Smooth muscle cell (in vitro differentiated cells): Measurements from ENCODE around the gene COL1A2. TPM values are rescaled to one million over a fixed set of nuclear protein-coding genes. Genes with fewer than 3 reads are reported as not detected.
A peak's percentile ranks its signal among the peaks of the same experiment; 100 is the strongest.

Experiments
- DNase-seq: peaks from one replicate; lab custom pipeline; 2025; ENCODE audit not compliant: unreplicated experiment; lab: John Stamatoyannopoulos, UW
- H2AFZ ChIP-seq: fragments of 200-600 bp; sonication (generic); 2 replicates; pipeline ENCODE4 v1.6.0; 2016; ENCODE audit warnings: antibody characterized with exemption, low read depth, mild to moderate bottlenecking
- H3F3A ChIP-seq: fragments of 200-600 bp; sonication (generic); 2 replicates; pipeline ENCODE4 v1.6.0; 2017; ENCODE audit warnings: antibody characterized with exemption, low read depth
- H3K27ac ChIP-seq: fragments of 200-600 bp; sonication (generic); 2 replicates; pipeline ENCODE4 v1.5.1; 2016; ENCODE audit warnings: low read depth, mild to moderate bottlenecking
- H3K27me3 ChIP-seq: fragments of 200-600 bp; sonication (generic); 2 replicates; pipeline ENCODE4 v1.6.1; 2016; ENCODE audit warnings: low read depth, mild to moderate bottlenecking
- H3K36me3 ChIP-seq: fragments of 200-600 bp; sonication (generic); 2 replicates; pipeline ENCODE4 v1.5.1; 2016; ENCODE audit warnings: low read depth
- H3K4me1 ChIP-seq: fragments of 200-600 bp; sonication (generic); 2 replicates; pipeline ENCODE4 v1.5.1; 2016; ENCODE audit warnings: low read depth
- H3K4me2 ChIP-seq: fragments of 200-600 bp; sonication (generic); 2 replicates; pipeline ENCODE4 v1.6.0; 2016; ENCODE audit warnings: mild to moderate bottlenecking
- H3K4me3 ChIP-seq: fragments of 200-600 bp; sonication (generic); 2 replicates; pipeline ENCODE4 v1.5.1; 2016; ENCODE audit warnings: mild to moderate bottlenecking
- H3K79me2 ChIP-seq: fragments of 200-600 bp; sonication (generic); 2 replicates; pipeline ENCODE4 v1.6.0; 2016; ENCODE audit warnings: low read depth, mild to moderate bottlenecking
- H3K9ac ChIP-seq: fragments of 200-600 bp; sonication (generic); 2 replicates; pipeline ENCODE4 v1.6.0; 2016; ENCODE audit warnings: low read depth
- H3K9me3 ChIP-seq: fragments of 200-600 bp; sonication (generic); replicated peaks from 2 replicates; pipeline ENCODE4 v1.5.1; 2016; ENCODE audit warnings: low read depth
- H4K20me1 ChIP-seq: fragments of 200-600 bp; sonication (generic); 2 replicates; pipeline ENCODE4 v1.6.0; 2016; ENCODE audit warnings: low read depth
- CTCF ChIP-seq: fragments of 200-600 bp; sonication (generic); IDR thresholded peaks from 2 replicates; pipeline ENCODE4 v1.5.1; 2017; ENCODE audit warnings: borderline replicate concordance, mild to moderate bottlenecking, antibody characterized with exemption; ENCODE audit not compliant: insufficient read depth, poor library complexity, severe bottlenecking
- WGBS: methylation state at CpG from one replicate; pipeline ENCODE4 v1.1.7; 2016; ENCODE audit warnings: low lambda C conversion rate; 5-methylcytosine and 5-hydroxymethylcytosine counted together
- polyA plus RNA-seq: library from polyadenylated mRNA; unstranded; fragments of >200 nt; fragmentation: Nextera tagmentation; extraction: Ambion mirVana; gene quantifications from 2 replicates; pipeline ENCODE4 v1.2.1, GENCODE V29; 2016
- total RNA-seq: library from RNA; depleted of rRNA; stranded (reverse); fragments of >200 nt; gene quantifications from 2 replicates; pipeline ENCODE4 v1.2.3, GENCODE V29; 2014

COL1A2 gene
- total and polyA plus RNA-seq, 2 experiments from 2014 or later = 4,221 to 10,006 TPM

- no peak overlapping the region for H3K4me3 ChIP-seq
- DNase-seq = no peak
- H3K36me3 ChIP-seq = no peaks in the 10 kb centered on the region
- H4K20me1 ChIP-seq = no peaks in the 10 kb centered on the region
- H3K9ac ChIP-seq = no peak overlapping the region
- no peaks in the 10 kb centered on the region for H3K27me3 ChIP-seq
- peak overlapping the region; percentile 32 for H3K4me2 ChIP-seq
- no peak overlapping the region for H2AFZ ChIP-seq
- peaks cover 28% of the 10 kb centered on the region for H3K4me1 ChIP-seq
- no peaks in the 10 kb centered on the region for H3K9me3 ChIP-seq
- H3F3A ChIP-seq = peaks cover 28% of the 10 kb centered on the region
- WGBS = 79% methylated on average over 1 of the region's 1 CpG
- H3K27ac ChIP-seq = peak overlapping the region; percentile 39
- peaks cover 19% of the 10 kb centered on the region for H3K79me2 ChIP-seq
- no peak for TF ChIP-seq CTCF
Observed at GRCh38 chr7:94389381-94389780, 5.3 kb upstream of the COL1A2 start.

GRCh38 chr7:94391726-94392392 lies 2.8 kb upstream of the COL1A2 start:
- Histone ChIP-seq H3K9me3 (no peaks in the 10 kb centered on the region), H3K27ac (peak overlapping the region; percentile 99), H4K20me1 (peaks cover 22% of the 10 kb centered on the region), H3K4me3 (peak overlapping the region; percentile 72), H3F3A (peaks cover 41% of the 10 kb centered on the region), H3K36me3 (no peaks in the 10 kb centered on the region), H3K9ac (peak overlapping the region; percentile 93), H3K79me2 (peaks cover 42% of the 10 kb centered on the region), H3K4me1 (peaks cover 28% of the 10 kb centered on the region), H3K27me3 (no peaks in the 10 kb centered on the region), H3K4me2 (peak overlapping the region; percentile 97), H2AFZ (peak overlapping the region; percentile 35)
- no peak for DNase-seq
- no peak for TF ChIP-seq CTCF
- 11% methylated on average over 4 of the region's 4 CpGs for WGBS

GRCh38 chr7:94392393-94392786 lies 2.3 kb upstream of the COL1A2 start:
- peak overlapping the region; percentile 72 for H3K4me3 ChIP-seq
- TF ChIP-seq CTCF = no peak
- DNase-seq = no peak
- H3F3A ChIP-seq = peaks cover 45% of the 10 kb centered on the region
- no peaks in the 10 kb centered on the region for H3K9me3 ChIP-seq
- H3K4me2 ChIP-seq = peak overlapping the region; percentile 97
- H2AFZ ChIP-seq = no peak overlapping the region
- WGBS = 10% methylated on average over 1 of the region's 1 CpG
- H4K20me1 ChIP-seq = peaks cover 27% of the 10 kb centered on the region
- H3K27me3 ChIP-seq = no peaks in the 10 kb centered on the region
- peaks cover 28% of the 10 kb centered on the region for H3K4me1 ChIP-seq
- no peaks in the 10 kb centered on the region for H3K36me3 ChIP-seq
- H3K27ac ChIP-seq = peak overlapping the region; percentile 99
- peak overlapping the region; percentile 93 for H3K9ac ChIP-seq
- peaks cover 47% of the 10 kb centered on the region for H3K79me2 ChIP-seq
